ENCODE data around the gene APRT. TPM values are rescaled to one million over a fixed set of nuclear protein-coding genes. Genes with fewer than 3 reads are reported as not detected.

Gene APRT
- total RNA-seq, 2 donors from 2014 or later: 45.5 to 80.7 TPM

DNA sequence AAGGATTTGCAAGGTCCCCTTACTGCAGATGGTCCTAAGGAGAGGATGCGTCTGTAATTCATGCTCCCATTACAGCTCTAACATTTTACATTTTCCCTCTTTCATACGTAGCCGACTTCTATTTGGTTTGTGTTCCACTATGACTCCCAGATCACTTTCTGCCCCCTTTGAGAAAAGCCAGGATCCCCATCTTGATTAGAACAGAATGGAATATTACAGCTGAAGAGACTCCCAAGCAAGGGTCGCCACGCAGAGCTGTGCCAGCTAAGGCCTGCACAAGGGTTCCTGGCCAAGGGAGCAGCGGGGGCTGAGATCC lies 11.5 kb downstream of the APRT start:
- Histone ChIP-seq H3K27me3 (replicated peaks; ENCODE audit: insufficient read depth) (no peaks in the 10 kb centered on the region), H3K9me3 (no peaks in the 10 kb centered on the region), H3K4me1 (ENCODE audit: control insufficient read depth in 1 of 2, low read depth in 2 of 2) (peaks cover 0 to 22% of the 10 kb centered on the region in 2 donors), H3K4me3 (no peak overlapping the region), H3K27ac (no peak overlapping the region), H3K36me3 (no peaks in the 10 kb centered on the region)
- no peak for DNase-seq (ENCODE audit: low spot score)
- ATAC-seq (ENCODE audit: insufficient number of reproducible peaks, low FRiP score, low read depth): no peak
- no peak for TF ChIP-seq CTCF (IDR thresholded peaks at IDR 0.05)

DNA sequence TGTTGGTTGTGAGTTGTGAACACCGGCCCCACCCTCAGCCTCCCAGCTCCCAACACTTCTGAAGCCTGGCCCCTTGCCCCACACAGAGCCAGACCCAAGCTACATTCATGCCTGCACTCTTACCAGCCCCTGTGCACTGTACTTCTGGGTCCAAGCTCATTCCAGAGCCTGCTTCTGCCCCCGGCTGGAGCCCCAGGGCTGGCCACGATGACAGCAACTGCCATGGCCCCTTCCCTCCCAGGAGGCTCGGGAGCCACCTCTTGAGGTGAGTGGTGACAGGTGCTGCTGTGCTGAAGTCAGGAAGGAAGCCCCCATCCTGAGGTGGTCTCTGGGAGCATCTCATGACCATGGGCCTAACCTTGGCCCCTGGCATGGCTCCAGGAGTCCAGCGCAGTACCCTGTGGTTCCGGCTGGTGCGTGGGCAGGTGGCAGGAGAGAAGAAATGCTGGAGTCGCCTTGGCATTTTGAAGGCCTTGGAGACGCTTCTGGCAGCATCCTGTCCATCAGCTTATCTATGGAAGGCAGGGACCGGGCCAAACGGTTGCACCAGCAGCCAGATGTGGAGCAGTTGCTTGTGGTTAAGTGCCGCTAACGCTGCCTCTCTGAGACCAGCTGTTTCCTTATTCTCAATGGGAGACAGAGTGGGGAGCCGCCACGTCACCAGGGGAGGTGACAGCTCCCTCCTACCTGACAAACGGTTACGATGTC lies 12.0 kb downstream of the APRT start:
- H3K4me1 ChIP-seq (ENCODE audit: control insufficient read depth in 1 of 2, low read depth in 2 of 2): peaks cover 0 to 21% of the 10 kb centered on the region in 2 donors
- TF ChIP-seq CTCF (IDR thresholded peaks at IDR 0.05): no peak
- DNase-seq (ENCODE audit: low spot score) (no peak), ATAC-seq (ENCODE audit: insufficient number of reproducible peaks, low FRiP score, low read depth) (no peak)
- no peaks in the 10 kb centered on the region for H3K36me3 ChIP-seq
- no peaks in the 10 kb centered on the region for H3K27me3 ChIP-seq (replicated peaks; ENCODE audit: insufficient read depth)
- H3K4me3 ChIP-seq: no peak overlapping the region
- H3K9me3 ChIP-seq: no peaks in the 10 kb centered on the region
- no peak overlapping the region for H3K27ac ChIP-seq

GRCh38 chr16:88798772-88799455 lies 12.8 kb downstream of the APRT start:
- no peak for DNase-seq (ENCODE audit: low spot score)
- H3K4me3 ChIP-seq: no peak overlapping the region
- H3K27ac ChIP-seq: no peak overlapping the region
- H3K36me3 ChIP-seq: no peaks in the 10 kb centered on the region
- H3K27me3 ChIP-seq (replicated peaks; ENCODE audit: insufficient read depth): no peaks in the 10 kb centered on the region
- no peaks in the 10 kb centered on the region for H3K9me3 ChIP-seq
- ATAC-seq (ENCODE audit: insufficient number of reproducible peaks, low FRiP score, low read depth): no peak
- no peak for TF ChIP-seq CTCF (IDR thresholded peaks at IDR 0.05)
- H3K4me1 ChIP-seq (ENCODE audit: control insufficient read depth in 1 of 2, low read depth in 2 of 2): peaks cover 0 to 13% of the 10 kb centered on the region in 2 donors

GRCh38 chr16:88798073-88798472 lies 13.7 kb downstream of the APRT start:
- TF ChIP-seq CTCF (IDR thresholded peaks at IDR 0.05): no peak
- H3K27ac ChIP-seq: no peak overlapping the region

DNA sequence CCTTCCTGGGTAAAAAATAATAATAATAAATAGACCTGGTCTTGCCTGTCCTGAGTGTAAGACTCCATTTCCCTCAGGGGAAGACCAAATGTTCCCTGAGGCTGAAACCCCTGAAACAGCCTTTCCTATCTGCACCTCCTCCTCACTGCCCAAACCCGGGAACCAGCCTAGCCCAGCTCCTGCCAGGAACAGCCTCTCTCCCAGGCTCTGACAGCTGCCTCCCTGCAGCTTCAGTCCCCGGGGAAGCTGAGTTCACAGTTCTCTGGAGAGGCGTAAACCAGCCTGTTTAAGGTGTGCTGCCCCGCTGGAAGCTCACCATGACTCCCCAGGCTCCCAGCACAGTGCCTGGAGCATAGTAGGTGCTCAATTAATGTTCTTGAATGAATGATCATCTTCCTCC lies 15.4 kb downstream of the APRT start:
- no peaks in the 10 kb centered on the region for H3K36me3 ChIP-seq
- H3K27me3 ChIP-seq (replicated peaks; ENCODE audit: insufficient read depth): no peaks in the 10 kb centered on the region
- no peak for TF ChIP-seq CTCF (IDR thresholded peaks at IDR 0.05)
- no peak overlapping the region for H3K27ac ChIP-seq
- no peak for ATAC-seq (ENCODE audit: insufficient number of reproducible peaks, low FRiP score, low read depth)
- H3K4me3 ChIP-seq: no peak overlapping the region
- H3K4me1 ChIP-seq (ENCODE audit: control insufficient read depth in 1 of 2, low read depth in 2 of 2): no peaks in the 10 kb centered on the region
- H3K9me3 ChIP-seq: no peaks in the 10 kb centered on the region
- no peak for DNase-seq (ENCODE audit: low spot score)

More at GRCh38 chr16:88798073-88798472, 13.7 kb downstream of the APRT start:
- Histone ChIP-seq H3K4me3 (no peak overlapping the region), H3K4me1 (ENCODE audit: control insufficient read depth in 1 of 2, low read depth in 2 of 2) (peaks cover 0 to 11% of the 10 kb centered on the region in 2 donors), H3K36me3 (no peaks in the 10 kb centered on the region), H3K27me3 (replicated peaks; ENCODE audit: insufficient read depth) (no peaks in the 10 kb centered on the region), H3K9me3 (no peaks in the 10 kb centered on the region)
- no peak for DNase-seq (ENCODE audit: low spot score)
- no peak for ATAC-seq (ENCODE audit: insufficient number of reproducible peaks, low FRiP score, low read depth)
